Karpas-422 (cell line): ENCODE results near the gene UHRF2. TPM values are rescaled to one million over a fixed set of nuclear protein-coding genes. Genes with fewer than 3 reads are reported as not detected.

Source experiments
- DNase-seq: peaks from one replicate; pipeline ENCODE4 v3.0.0-alpha.2; 2015
- H2AFZ ChIP-seq: fragments of 200-600 bp; sonication (generic); 2 replicates; pipeline ENCODE4 v1.6.1; 2014; ENCODE audit warnings: antibody characterized with exemption, low read length, mixed read lengths
- H3K27ac ChIP-seq: fragments of 200-600 bp; sonication (generic); 2 replicates; pipeline ENCODE4 v1.5.1; 2014; ENCODE audit warnings: mild to moderate bottlenecking, low read length, moderate library complexity
- H3K27me3 ChIP-seq: fragments of 200-600 bp; sonication (generic); 2 replicates; pipeline ENCODE4 v1.6.1; 2014; ENCODE audit warnings: low read length, mixed read lengths
- H3K36me3 ChIP-seq: fragments of 200-600 bp; sonication (generic); 2 replicates; pipeline ENCODE4 v1.6.1; 2014; ENCODE audit warnings: low read length, mixed read lengths; ENCODE audit not compliant: insufficient read depth
- H3K4me1 ChIP-seq: fragments of 200-600 bp; sonication (generic); 2 replicates; pipeline ENCODE4 v1.6.1; 2014; ENCODE audit warnings: mild to moderate bottlenecking, low read length, mixed read lengths
- H3K4me2 ChIP-seq: fragments of 200-600 bp; sonication (generic); 2 replicates; pipeline ENCODE4 v1.6.1; 2014; ENCODE audit warnings: low read length, low read depth, mild to moderate bottlenecking; ENCODE audit not compliant: poor library complexity, severe bottlenecking
- H3K4me3 ChIP-seq: fragments of 200-600 bp; sonication (generic); 2 replicates; pipeline ENCODE4 v1.5.1; 2014; ENCODE audit warnings: mild to moderate bottlenecking, antibody characterized with exemption, low read length, mixed read lengths
- H3K79me2 ChIP-seq: fragments of 200-600 bp; sonication (generic); 2 replicates; pipeline ENCODE4 v1.6.1; 2014; ENCODE audit warnings: mild to moderate bottlenecking, low read length, mixed read lengths
- H3K9ac ChIP-seq: fragments of 200-600 bp; sonication (generic); 2 replicates; pipeline ENCODE4 v1.6.0; 2014; ENCODE audit warnings: low read length
- H3K9me2 ChIP-seq: fragments of 200-600 bp; sonication (generic), shearing (Covaris generic); replicated peaks from 2 replicates; pipeline ENCODE4 v1.6.0; 2014; ENCODE audit warnings: mild to moderate bottlenecking, low read length, moderate library complexity; ENCODE audit not compliant: insufficient read depth
- H3K9me3 ChIP-seq: fragments of 300-700, 200-600 bp; sonication (generic); 2 replicates; pipeline ENCODE4 v1.6.1; 2014; ENCODE audit warnings: low read length, mixed read lengths
- H4K20me1 ChIP-seq: fragments of 200-600 bp; sonication (generic); 2 replicates; pipeline ENCODE4 v1.6.1; 2014; ENCODE audit warnings: mild to moderate bottlenecking, antibody characterized with exemption, low read length, low read depth; ENCODE audit not compliant: insufficient read depth
- total RNA-seq: library from RNA; depleted of rRNA; stranded (reverse); fragments of >200 nt; shearing (Covaris generic); gene quantifications from 2 replicates; pipeline ENCODE4 v1.2.3, GENCODE V29; 2014; ENCODE audit warnings: low replicate concordance

Gene UHRF2
- total RNA-seq, 1 experiment from 2014 or later, result 85.5 TPM

DNA sequence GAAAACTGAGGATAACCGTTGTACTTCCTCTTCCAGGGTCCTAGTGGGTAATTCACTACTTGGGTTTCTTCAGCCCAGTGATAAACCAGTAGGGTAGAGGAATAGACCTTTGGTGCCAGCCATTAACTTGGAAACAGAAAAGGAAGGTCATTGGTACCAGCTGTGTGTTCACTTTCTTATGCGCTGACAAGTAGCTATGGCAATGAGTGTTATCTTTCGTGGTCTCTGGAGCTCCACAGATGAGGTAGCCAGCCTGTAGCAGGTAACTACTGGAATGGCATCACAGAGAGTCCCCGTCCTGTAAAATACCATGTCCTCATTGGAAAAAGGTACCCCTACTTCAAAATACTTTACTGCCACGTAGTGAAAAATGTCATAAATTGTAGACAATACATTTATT lies 2.3 kb downstream of the UHRF2 start:
- Histone ChIP-seq H2AFZ (no peak overlapping the region), H3K27ac (no peak overlapping the region), H3K9ac (peak overlapping the region; percentile 92), H3K27me3 (no peaks in the 10 kb centered on the region), H3K4me3 (peak overlapping the region; percentile 91), H3K9me3 (no peaks in the 10 kb centered on the region), H4K20me1 (peaks cover 23% of the 10 kb centered on the region; the same call in 1 of the 2 replicates), H3K9me2 (no peaks in the 10 kb centered on the region), H3K79me2 (peaks cover 70% of the 10 kb centered on the region), H3K4me2 (peak overlapping the region; percentile 84), H3K4me1 (peaks cover 65% of the 10 kb centered on the region), H3K36me3 (no peaks in the 10 kb centered on the region; the same call in 1 of the 2 replicates)
- DNase-seq, result peak; percentile 52

DNA sequence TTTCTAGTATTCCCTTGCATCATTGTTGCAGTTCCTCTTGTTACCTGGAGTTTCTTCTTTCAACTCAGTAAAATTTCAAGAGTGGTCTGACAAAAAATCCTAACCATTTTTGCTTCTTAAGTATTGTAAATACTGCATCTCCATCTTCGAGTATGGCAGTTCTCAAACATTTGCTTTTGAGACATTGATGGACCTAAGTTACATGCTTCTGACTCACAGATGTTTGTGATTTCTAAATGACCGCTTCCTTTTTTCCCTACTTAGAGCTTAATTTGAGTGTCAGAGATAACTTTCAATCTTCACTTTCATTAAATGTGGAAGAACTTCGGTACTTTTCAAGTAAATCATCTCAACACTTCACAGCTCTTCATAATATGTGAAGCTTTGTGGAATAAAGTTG lies 4.2 kb downstream of the UHRF2 start:
- peak overlapping the region; percentile 52 for H3K4me2 ChIP-seq
- H3K79me2 ChIP-seq, result peaks cover 89% of the 10 kb centered on the region
- no peak overlapping the region for H3K9ac ChIP-seq
- peak overlapping the region; percentile 6; the same call in 1 of the 2 replicates for H3K4me3 ChIP-seq
- H3K9me2 ChIP-seq, result no peaks in the 10 kb centered on the region
- H3K36me3 ChIP-seq, result peaks cover 9% of the 10 kb centered on the region; the same call in 1 of the 2 replicates
- H3K27ac ChIP-seq, result no peak overlapping the region
- no peak overlapping the region for H2AFZ ChIP-seq
- H3K4me1 ChIP-seq, result peaks cover 61% of the 10 kb centered on the region
- no peaks in the 10 kb centered on the region for H3K9me3 ChIP-seq
- peak; percentile 56 for DNase-seq
- H3K27me3 ChIP-seq, result no peaks in the 10 kb centered on the region
- peaks cover 27% of the 10 kb centered on the region for H4K20me1 ChIP-seq

DNA sequence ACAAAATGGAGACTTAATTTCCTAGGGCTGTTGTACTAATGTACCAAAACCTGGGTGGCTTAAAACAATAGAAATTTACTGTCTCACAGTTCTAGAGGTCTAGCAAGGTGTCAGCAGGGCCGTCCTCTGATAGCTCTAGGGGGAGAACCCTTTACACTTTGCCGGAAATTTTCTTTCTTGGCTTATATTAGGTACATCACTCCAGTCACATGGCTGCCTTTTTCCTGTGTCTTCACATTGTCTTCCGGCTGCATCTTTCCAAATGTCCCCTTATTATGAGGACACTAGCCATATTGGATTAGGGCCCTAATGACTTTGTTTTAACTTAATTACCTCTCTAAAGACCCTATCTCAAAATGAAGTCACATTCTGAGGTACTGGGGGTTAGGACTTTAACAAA lies 5.8 kb downstream of the UHRF2 start:
- no peak overlapping the region for H3K4me3 ChIP-seq

DNA sequence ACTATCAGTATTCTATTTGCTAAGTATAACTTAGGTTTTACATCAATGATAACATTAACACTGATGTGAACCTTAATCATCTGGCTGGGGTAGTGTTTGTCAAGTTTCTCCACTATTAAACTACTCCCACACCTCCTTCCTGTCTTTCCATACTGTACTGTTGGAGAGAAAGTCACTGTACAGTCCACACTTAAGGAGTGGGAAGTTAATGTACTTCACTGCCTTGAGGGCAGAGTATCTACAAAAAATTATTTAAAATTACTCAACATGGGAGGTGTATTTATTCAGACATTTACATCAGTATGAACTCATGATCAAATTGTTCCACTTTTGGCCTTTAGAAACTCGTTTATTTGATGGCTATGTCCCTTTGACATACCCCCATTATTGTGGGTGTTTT lies 11.9 kb downstream of the UHRF2 start:
- no peak overlapping the region for H3K4me3 ChIP-seq
- no peak overlapping the region for H2AFZ ChIP-seq
- H3K27me3 ChIP-seq, result no peaks in the 10 kb centered on the region
- peaks cover 12% of the 10 kb centered on the region; the same call in 1 of the 2 replicates for H3K36me3 ChIP-seq
- H4K20me1 ChIP-seq, result peaks cover 8% of the 10 kb centered on the region
- no peak for DNase-seq
- H3K27ac ChIP-seq, result 0 out of 2 replicates have a peak overlapping the region, but pooled peaks have one; percentile 38
- peaks cover 63% of the 10 kb centered on the region for H3K4me1 ChIP-seq
- H3K9ac ChIP-seq, result no peak overlapping the region
- H3K79me2 ChIP-seq, result peaks cover 99% of the 10 kb centered on the region
- no peaks in the 10 kb centered on the region for H3K9me3 ChIP-seq
- H3K4me2 ChIP-seq, result no peak overlapping the region
- H3K9me2 ChIP-seq, result no peaks in the 10 kb centered on the region

More for the DNA sequence above, 5.8 kb downstream of the UHRF2 start:
- Histone ChIP-seq H3K9me3 (no peaks in the 10 kb centered on the region), H2AFZ (no peak overlapping the region), H3K79me2 (peaks cover 99% of the 10 kb centered on the region), H3K4me1 (peaks cover 68% of the 10 kb centered on the region), H3K9me2 (no peaks in the 10 kb centered on the region), H3K27me3 (no peaks in the 10 kb centered on the region), H3K9ac (no peak overlapping the region), H4K20me1 (peaks cover 27% of the 10 kb centered on the region), H3K27ac (no peak overlapping the region), H3K36me3 (peaks cover 9% of the 10 kb centered on the region; the same call in 1 of the 2 replicates), H3K4me2 (no peak overlapping the region)
- DNase-seq, result no peak

DNA sequence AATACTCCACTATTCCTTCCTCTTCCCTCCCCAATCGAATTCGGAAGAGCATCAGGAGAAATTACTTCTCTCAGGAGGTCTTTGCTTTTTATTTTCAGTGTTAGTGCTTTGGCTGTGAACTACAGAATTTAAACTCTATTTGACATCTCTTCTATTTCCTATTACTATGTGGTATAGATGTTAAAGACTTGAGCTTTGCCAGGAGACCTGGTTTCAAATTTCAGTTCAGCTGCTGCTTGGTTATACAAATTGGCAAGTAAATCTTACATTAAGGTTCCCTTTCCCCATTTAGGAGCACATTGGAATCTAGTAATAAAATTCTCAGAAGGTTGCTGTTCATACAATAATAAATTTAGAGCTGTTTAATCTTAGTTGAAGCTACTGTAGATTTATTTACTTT lies 13.1 kb downstream of the UHRF2 start:
- Histone ChIP-seq H3K36me3 (peaks cover 7% of the 10 kb centered on the region; the same call in 1 of the 2 replicates), H3K4me1 (peaks cover 71% of the 10 kb centered on the region)
- DNase-seq, result peak; percentile 50

DNA sequence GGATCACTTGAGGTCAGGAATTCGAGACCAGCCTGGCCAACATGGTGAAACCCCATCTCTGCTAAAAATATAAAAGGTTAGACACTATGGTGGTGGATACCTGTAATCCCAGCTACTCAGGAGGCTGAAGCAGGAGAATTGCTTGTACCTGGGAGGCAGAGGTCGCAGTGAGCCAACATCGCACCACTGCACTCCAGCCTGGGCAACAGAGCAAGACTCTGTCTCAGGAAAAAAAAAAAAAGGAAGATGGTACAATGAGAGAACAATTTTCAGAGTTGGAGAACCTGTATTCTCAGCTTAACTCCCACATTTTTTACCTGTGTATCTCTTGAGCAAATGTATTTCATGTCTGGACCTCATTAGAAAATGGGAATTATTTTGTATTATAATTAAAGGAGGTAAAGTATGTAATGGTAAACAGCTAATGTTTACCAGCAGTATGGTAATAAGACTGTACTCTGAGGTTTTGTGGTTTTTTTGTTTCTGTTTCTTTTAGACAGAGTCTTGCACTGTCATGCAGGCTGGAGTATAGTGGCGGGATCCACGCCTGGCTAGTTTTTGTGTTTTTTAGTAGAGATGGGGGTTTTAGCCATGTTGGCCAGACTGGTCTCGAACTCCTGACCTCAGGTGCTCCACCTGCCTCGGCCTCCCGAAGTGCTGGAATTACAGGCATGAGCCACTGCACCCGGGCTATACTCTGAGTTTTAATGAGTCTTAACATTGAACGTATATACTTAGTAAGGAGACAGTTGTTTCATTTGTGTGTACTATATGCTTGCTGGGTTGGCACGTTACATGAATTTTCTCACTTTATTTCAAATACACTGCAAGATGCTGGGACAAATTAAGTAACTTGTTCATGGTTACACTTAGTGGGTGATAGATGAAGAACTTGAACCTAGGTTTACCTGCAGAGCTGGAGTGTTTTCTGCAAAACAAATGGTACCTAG lies 16.2 kb downstream of the UHRF2 start:
- H3K27me3 ChIP-seq, result no peaks in the 10 kb centered on the region
- DNase-seq, result no peak
- H3K27ac ChIP-seq, result no peak overlapping the region
- no peak overlapping the region for H3K4me3 ChIP-seq
- no peak overlapping the region for H3K4me2 ChIP-seq
- H3K9ac ChIP-seq, result no peak overlapping the region
- H2AFZ ChIP-seq, result no peak overlapping the region
- H3K36me3 ChIP-seq, result peaks cover 10% of the 10 kb centered on the region; the same call in 1 of the 2 replicates
- H3K79me2 ChIP-seq, result peaks cover 100% of the 10 kb centered on the region
- H3K4me1 ChIP-seq, result peaks cover 59% of the 10 kb centered on the region
- no peaks in the 10 kb centered on the region for H3K9me3 ChIP-seq
- no peaks in the 10 kb centered on the region for H3K9me2 ChIP-seq
- peaks cover 11% of the 10 kb centered on the region for H4K20me1 ChIP-seq

More for the DNA sequence above, 13.1 kb downstream of the UHRF2 start:
- Histone ChIP-seq H3K9me2 (no peaks in the 10 kb centered on the region), H3K27ac (peak overlapping the region; percentile 36; the same call in 1 of the 2 replicates), H2AFZ (no peak overlapping the region), H3K79me2 (peaks cover 99% of the 10 kb centered on the region), H3K4me3 (no peak overlapping the region), H3K27me3 (no peaks in the 10 kb centered on the region), H3K4me2 (peak overlapping the region; percentile 20), H3K9ac (no peak overlapping the region), H4K20me1 (peaks cover 11% of the 10 kb centered on the region), H3K9me3 (no peaks in the 10 kb centered on the region)

DNA sequence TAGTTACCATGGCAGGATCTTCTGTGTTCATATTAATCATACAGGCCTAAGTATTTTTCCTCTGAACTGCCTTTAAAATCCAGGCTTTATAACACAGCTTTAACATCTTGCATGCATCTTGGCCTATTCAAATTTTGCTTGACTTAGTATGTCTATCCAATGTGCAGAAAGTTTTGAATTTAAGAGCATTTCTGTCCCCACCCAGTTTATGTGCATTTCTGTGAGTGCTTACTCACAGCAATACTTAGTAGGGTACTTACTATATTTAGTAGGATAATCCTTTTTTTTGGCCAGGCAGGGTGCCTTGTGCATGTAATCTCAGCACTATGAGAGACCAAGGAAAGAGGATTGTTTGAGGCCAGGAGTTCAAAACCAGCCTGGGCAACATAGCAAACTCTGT lies 18.0 kb downstream of the UHRF2 start:
- H3K4me2 ChIP-seq, result peak overlapping the region; percentile 10
- no peak overlapping the region for H3K9ac ChIP-seq
- H3K79me2 ChIP-seq, result peaks cover 100% of the 10 kb centered on the region
- peaks cover 11% of the 10 kb centered on the region; the same call in 1 of the 2 replicates for H3K36me3 ChIP-seq
- peaks cover 8% of the 10 kb centered on the region for H4K20me1 ChIP-seq
- no peaks in the 10 kb centered on the region for H3K27me3 ChIP-seq
- no peak overlapping the region for H2AFZ ChIP-seq
- DNase-seq, result no peak
- no peaks in the 10 kb centered on the region for H3K9me3 ChIP-seq
- H3K27ac ChIP-seq, result no peak overlapping the region
- no peak overlapping the region for H3K4me3 ChIP-seq
- no peaks in the 10 kb centered on the region for H3K9me2 ChIP-seq
- peaks cover 42% of the 10 kb centered on the region for H3K4me1 ChIP-seq

DNA sequence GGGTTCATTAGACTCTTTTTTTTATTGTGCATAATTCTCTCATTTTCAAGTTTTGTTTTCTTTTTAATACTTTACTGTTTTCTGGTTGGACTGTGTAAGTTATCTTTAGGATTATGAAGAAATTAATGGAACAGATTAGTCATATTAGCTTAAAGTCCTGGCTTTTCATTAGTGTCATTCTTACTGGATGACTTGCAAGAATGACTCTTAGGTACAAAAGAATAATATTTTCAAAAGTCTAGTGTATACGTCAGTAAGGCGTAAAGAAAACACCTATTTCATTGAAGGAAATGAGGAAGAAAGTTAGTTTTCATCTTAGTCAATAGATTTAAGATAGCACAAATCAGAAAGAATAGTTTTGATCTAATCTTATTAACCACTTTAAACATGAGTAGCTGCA lies 20.4 kb downstream of the UHRF2 start:
- Histone ChIP-seq H3K79me2 (peaks cover 100% of the 10 kb centered on the region), H2AFZ (no peak overlapping the region), H3K4me2 (no peak overlapping the region), H3K9me2 (no peaks in the 10 kb centered on the region), H3K27ac (no peak overlapping the region), H3K4me3 (no peak overlapping the region), H3K9me3 (no peaks in the 10 kb centered on the region), H3K27me3 (no peaks in the 10 kb centered on the region), H4K20me1 (peaks cover 8% of the 10 kb centered on the region), H3K4me1 (peaks cover 36% of the 10 kb centered on the region), H3K9ac (no peak overlapping the region), H3K36me3 (peaks cover 12% of the 10 kb centered on the region; the same call in 1 of the 2 replicates)
- no peak for DNase-seq
